ENCODE data around the gene FOXO4. TPM values are rescaled to one million over a fixed set of nuclear protein-coding genes. Genes with fewer than 3 reads are reported as not detected.
"Not testable (repeated sequence)": the region's sequence is repeated elsewhere in the genome, so short reads cannot be mapped to it uniquely, and the experiment has no call there.

FOXO4 gene
- total RNA-seq, result 10 to 100 TPM; 14.0 to 39.8 (median 28.4) TPM

DNA sequence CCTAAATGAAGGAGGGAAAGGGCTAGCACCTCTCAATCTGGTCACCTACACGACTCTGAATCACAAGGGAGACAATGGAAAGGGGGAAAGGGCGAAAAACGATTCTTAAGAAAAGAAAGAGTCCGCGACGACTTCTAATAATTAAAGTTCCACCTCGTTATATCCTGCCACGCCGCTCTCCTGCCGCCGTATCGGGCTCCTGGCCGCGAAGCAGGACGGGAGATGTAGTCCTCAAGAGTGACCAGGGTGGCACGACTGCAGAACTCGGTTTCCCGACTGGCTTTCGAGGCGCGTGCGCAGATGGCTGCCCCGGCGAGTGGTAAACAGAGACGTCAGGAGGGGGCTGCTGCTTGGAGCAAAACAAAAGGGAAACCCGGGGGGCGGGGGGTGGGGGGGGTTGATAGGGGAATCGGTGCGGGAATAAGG is at the start of gene FOXO4:
Gene FOXO4 (plus strand): TSS at position 297 of the 426 bp plus-strand sequence. CDS start 678 bp downstream, outside the sequence.
- H3K36me3 ChIP-seq, result no peaks in the 10 kb centered on the region
- H3K4me1 ChIP-seq, result no peaks in the 10 kb centered on the region
- DNase-seq, result peak; percentile 86 to 97 (median 92)
- peak within 1 kb of the TSS; percentile 63 to 83 (median 74) for H3K27ac ChIP-seq
- H3K4me3 ChIP-seq, result peak within 1 kb of the TSS; percentile 51 to 68 (median 58)
- H3K27me3 ChIP-seq, result no peaks in the 10 kb centered on the region
- no peaks in the 10 kb centered on the region for H3K9me3 ChIP-seq
- TF ChIP-seq, protein P1, sequence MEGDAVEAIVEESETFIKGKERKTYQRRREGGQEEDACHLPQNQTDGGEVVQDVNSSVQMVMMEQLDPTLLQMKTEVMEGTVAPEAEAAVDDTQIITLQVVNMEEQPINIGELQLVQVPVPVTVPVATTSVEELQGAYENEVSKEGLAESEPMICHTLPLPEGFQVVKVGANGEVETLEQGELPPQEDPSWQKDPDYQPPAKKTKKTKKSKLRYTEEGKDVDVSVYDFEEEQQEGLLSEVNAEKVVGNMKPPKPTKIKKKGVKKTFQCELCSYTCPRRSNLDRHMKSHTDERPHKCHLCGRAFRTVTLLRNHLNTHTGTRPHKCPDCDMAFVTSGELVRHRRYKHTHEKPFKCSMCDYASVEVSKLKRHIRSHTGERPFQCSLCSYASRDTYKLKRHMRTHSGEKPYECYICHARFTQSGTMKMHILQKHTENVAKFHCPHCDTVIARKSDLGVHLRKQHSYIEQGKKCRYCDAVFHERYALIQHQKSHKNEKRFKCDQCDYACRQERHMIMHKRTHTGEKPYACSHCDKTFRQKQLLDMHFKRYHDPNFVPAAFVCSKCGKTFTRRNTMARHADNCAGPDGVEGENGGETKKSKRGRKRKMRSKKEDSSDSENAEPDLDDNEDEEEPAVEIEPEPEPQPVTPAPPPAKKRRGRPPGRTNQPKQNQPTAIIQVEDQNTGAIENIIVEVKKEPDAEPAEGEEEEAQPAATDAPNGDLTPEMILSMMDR (IDR thresholded peaks at IDR 0.05), result no peak
- TF ChIP-seq POLR2A (IDR thresholded peaks at IDR 0.05), result peak in 1 of 2 donors; percentile 21

- not testable (repeated sequence) for H3K4me1 ChIP-seq, H3K36me3 ChIP-seq, H3K9me3 ChIP-seq, H3K4me3 ChIP-seq, H3K27me3 ChIP-seq, H3K27ac ChIP-seq, DNase-seq
Observed at GRCh38 chrX:71047891-71048290, 47.8 kb upstream of the FOXO4 start.

- DNase-seq, result no peak
- Histone ChIP-seq H3K36me3 (no peaks in the 10 kb centered on the region), H3K27me3 (no peaks in the 10 kb centered on the region), H3K27ac (no peak overlapping the region), H3K9me3 (no peaks in the 10 kb centered on the region), H3K4me1 (no peaks in the 10 kb centered on the region), H3K4me3 (no peak overlapping the region)
- TF ChIP-seq POLR2A (IDR thresholded peaks at IDR 0.05), result no peak
- TF ChIP-seq, protein P1 (IDR thresholded peaks at IDR 0.05), result no peak
Observed at GRCh38 chrX:71052721-71053120, 42.9 kb upstream of the FOXO4 start.

GRCh38 chrX:71053217-71053621 is 42.4 kb upstream of the FOXO4 start:
- no peaks in the 10 kb centered on the region for H3K4me1 ChIP-seq
- DNase-seq, result peak in 1 of 3 donors; percentile 17
- TF ChIP-seq, protein P1 (IDR thresholded peaks at IDR 0.05), result no peak
- no peak for TF ChIP-seq POLR2A (IDR thresholded peaks at IDR 0.05)
- H3K9me3 ChIP-seq, result no peaks in the 10 kb centered on the region
- H3K4me3 ChIP-seq, result no peak overlapping the region
- no peak overlapping the region for H3K27ac ChIP-seq
- no peaks in the 10 kb centered on the region for H3K36me3 ChIP-seq
- no peaks in the 10 kb centered on the region for H3K27me3 ChIP-seq

- Histone ChIP-seq H3K9me3 (no peaks in the 10 kb centered on the region), H3K4me1 (no peaks in the 10 kb centered on the region), H3K36me3 (peaks cover 0 to 23% (median 0%) of the 10 kb centered on the region in 3 donors), H3K4me3 (no peak overlapping the region), H3K27ac (no peak overlapping the region), H3K27me3 (no peaks in the 10 kb centered on the region)
- no peak for DNase-seq
- TF ChIP-seq POLR2A (IDR thresholded peaks at IDR 0.05), result no peak
- TF ChIP-seq, protein P1 (IDR thresholded peaks at IDR 0.05), result no peak
Observed at GRCh38 chrX:71056867-71057266, 38.8 kb upstream of the FOXO4 start.

GRCh38 chrX:71057848-71058530 is 37.7 kb upstream of the FOXO4 start:
- Histone ChIP-seq H3K9me3 (no peaks in the 10 kb centered on the region), H3K4me1 (no peaks in the 10 kb centered on the region), H3K36me3 (peaks cover 0 to 24% (median 0%) of the 10 kb centered on the region in 3 donors), H3K27ac (no peak overlapping the region), H3K27me3 (no peaks in the 10 kb centered on the region), H3K4me3 (no peak overlapping the region)
- no peak for TF ChIP-seq POLR2A (IDR thresholded peaks at IDR 0.05)
- TF ChIP-seq, protein P1 (IDR thresholded peaks at IDR 0.05), result no peak
- no peak for DNase-seq
